B cell (primary cell): Measurements from ENCODE around the gene RAPGEF5.

Experiments used
- CTCF ChIP-seq: fragments of 200-600 bp; IDR thresholded peaks from one replicate; pipeline ENCODE4 v1.8.0; 2022; ENCODE audit warnings: antibody characterized with exemption, mild to moderate bottlenecking
- EZH2 ChIP-seq: IDR thresholded peaks from 2 replicates; pipeline ENCODE4 v1.6.1; 2012; ENCODE audit warnings: borderline replicate concordance, low read depth, mild to moderate bottlenecking, moderate library complexity, low read length; ENCODE audit not compliant: insufficient read depth, poor library complexity, severe bottlenecking

- TF ChIP-seq CTCF (no peak), EZH2 (no peak)
These were observed 204.3 kb downstream of the RAPGEF5 start for GRCh38 chr7:22152690-22153089.
